Hepatic stellate cell (primary cell): Measurements from ENCODE around the gene SLFNL1.

Experiments
- DNase-seq: peaks from one replicate; pipeline ENCODE4 v3.0.0; 2011; ENCODE audit warnings: low spot score

The SLFNL1 gene

DNA sequence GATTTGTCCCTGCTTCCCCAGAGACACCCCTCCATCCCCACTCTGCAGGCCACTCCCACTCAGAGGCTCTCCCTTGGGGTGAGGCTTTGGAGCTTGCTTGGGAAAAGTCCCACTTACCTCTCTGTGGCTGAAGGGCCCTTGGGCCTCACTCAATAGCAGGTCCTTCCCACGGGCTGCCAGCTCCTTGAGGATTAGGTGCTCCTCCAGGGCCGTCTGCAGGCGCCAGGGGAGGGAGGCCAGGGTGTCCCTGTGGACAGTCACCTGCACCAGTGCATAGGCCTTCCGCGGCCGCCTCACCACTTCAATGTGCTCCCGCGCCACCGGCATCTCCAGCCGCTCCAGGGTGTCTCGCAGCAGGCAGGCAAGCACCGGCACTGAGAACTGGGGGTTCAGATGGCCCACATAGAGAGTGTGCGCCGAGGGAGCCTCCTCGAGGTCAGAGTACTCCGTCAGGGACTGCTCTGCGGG is 1.4 kb downstream of the SLFNL1 start:
- DNase-seq: no peak

DNA sequence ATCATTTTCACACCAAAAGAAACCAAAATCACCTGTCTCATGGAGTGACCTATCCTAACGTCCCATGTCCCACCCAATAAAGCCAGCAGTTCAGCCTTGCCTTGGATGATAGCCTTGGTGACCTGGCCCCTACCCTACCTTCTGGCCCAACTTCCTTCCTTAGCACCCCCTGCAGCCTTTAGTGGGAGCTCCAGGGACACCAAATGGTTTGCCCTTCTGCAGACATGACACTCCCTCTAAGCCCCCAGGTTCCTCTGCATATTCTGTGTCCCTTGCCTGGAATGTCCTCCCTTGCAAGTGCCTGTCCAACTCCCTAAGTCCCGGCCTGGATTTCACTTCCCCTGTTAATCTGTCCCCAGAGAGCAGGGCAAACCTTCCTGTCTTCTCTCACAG is 2.2 kb downstream of the SLFNL1 start:
- no peak for DNase-seq

DNA sequence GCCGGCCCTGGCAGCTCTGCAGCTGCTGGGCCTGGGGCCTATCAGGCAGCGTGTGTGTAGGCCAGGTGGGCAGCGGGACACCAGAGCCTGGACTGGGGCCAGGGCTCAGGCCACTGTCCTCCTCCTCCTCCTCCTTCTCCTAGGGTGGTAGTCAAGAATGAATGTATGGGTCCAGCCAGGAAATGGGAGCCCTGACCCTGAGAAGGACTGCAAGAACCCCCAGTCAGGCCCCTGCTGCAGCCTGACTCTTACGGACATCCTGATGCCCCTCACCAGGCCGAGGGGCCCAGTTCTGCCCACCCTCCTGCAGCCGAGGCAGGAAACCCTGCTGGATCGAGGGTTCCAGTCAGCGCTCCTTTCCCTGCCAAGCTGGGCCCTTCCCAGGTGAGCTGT is 3.5 kb downstream of the SLFNL1 start:
- DNase-seq: no peak

DNA sequence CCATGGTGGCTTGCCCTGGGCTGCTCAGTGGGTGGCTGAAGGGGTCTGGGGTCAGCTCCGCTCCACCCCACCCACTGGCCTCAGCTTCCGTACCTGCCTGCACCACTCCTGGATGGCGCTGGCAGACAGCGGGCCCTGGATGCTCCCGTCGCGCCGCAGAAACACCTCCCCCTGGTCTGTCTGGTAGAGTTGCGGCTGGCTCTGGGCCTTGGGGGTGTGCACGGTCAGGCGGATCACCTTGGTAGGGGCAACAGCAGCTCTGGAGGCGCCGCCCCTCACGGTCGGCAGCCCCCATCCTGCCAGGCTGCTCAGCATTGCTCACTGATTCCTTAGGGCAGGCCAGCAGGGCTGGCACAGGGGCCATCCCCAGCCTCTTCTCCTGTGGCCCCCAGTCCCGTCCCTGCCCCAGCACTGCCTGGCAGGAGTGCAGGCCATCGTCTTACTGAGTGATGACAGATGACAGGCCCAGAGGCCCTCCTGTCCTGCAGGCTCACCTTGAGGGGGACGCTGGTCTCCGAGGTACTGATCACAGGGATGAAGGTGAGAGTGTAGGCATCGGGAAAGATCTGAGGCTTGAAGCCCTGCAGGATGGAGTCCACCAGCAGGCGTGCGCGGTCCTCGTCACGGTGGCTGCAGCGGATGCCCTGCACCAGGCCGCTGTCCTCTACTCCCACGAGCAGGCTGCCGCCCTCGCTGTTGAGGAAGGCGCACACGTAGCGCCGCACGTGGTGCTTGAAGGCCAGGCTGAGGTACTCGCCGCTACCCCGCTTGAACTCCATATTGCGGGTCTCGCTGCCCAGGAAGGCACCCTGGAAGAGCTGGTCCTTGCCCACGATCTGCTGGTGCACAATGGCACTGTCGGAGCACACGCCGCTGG is 4.1 kb downstream of the SLFNL1 start:
- DNase-seq: no peak

DNA sequence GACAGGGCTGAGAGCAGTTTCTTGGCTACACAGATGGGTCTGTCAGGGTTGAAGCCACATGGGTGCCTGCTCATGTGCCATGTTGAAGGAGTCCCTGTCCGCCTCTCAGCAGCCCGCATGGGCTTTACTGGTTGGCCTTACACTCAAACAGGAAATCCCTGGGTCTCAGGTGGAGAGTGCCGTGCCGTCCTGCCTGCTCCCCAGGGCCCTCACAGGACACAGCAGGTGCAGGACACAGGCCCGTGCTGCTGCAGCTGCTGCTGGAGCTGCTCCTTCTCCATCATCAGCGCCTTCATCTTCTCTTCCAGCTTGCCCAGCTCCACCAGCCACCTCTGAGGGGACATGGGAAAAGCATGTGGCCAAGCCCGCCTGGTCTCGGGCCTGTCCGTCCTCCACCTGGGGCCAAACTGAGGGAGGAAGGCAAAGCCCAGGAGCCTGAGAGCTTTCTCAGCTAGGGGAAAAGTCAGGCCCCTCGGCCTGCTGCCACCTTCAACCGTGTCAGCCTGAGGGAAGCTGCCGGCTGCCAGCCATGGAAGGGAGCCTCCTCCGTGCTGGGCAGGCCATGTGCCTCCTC is 5.5 kb downstream of the SLFNL1 start:
- DNase-seq: no peak

DNA sequence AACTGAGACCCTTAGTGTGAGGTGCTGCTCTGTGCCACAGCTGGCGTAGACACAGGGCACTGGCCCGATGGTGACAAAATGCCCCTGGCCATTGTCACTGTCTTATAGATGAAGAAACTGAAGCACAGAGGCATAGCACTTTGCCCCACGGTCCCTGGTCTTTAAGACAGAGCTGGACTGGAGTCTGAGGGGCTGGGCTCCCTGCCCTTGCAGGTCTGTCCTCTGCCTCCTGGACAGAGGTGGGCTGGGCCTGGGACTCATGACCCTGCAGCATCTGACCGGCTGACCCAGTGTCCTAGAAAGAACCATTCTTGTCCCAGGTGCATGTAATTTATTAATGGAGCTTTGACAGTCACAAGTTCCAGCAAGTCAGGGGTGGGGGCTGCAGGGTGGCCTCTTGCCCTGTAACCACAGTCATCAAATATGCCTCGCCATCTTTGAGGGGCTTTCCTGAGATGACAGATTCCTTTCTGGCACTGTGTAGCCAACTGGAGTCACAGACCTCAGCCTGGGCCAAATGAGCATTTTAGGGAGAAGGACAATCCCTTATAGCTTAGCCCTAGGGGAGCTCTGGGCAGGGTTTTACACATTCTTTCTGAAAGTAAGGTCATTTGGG is 6.1 kb downstream of the SLFNL1 start:
- no peak for DNase-seq

DNA sequence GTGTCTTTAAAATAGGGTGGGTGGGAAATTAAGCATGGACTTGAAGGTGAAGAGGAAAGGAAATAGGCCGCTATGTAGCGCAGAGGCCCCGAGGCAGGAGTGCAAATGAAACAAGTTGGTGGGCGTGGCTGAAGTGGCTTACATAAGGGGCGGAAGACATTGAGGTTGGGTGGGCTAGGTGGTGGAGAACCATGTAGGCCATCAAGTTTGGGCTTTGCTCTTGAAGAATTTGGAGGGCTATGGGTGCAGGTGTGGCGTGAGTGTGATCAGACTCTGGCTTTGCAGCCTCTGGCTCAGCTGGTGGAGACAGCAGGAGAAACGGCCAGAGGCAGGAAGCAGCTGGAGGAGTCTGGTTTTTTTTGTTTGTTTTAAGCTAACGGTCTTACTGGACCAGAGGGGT is 6.7 kb downstream of the SLFNL1 start:
- DNase-seq: no peak

DNA sequence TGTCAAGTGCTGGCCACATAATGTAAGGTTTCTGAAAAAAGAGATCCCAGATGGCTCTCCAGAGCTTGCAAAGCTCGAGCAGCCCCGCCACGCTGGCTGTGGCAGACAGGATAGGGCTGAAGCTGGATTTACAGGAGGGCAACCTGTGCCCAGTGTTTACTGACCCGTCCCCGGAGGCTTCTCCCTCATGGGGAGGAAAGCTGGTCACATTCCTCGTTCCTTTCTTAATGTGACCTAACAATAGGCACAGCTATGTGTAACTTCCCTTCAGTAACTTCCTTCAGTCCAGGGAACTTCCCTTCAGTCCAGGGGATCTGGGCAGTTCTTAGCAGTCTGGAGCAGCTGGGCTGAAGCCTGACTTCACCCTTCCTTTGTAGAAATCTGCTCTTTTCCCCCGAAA is 7.7 kb downstream of the SLFNL1 start:
- DNase-seq: no peak

DNA sequence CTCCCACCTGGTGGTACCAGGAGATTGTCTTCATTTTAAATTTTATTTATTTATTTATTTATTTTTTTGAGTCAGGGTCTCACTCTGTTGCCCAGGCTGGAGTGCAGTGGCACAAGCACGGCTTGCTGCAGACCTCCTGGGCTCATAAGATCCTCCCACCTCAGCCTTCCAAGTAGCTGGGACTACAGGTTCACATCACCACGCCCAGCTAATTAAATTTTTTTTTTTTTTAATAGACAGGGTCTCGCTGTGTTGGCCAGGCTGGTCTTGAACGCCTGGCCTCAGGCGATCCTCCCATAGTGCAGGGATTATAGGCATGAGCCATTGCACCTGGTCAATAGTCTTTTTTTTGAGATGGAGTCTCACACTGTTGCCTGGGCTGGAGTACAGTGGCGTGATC is 8.5 kb downstream of the SLFNL1 start:
- no peak for DNase-seq

DNA sequence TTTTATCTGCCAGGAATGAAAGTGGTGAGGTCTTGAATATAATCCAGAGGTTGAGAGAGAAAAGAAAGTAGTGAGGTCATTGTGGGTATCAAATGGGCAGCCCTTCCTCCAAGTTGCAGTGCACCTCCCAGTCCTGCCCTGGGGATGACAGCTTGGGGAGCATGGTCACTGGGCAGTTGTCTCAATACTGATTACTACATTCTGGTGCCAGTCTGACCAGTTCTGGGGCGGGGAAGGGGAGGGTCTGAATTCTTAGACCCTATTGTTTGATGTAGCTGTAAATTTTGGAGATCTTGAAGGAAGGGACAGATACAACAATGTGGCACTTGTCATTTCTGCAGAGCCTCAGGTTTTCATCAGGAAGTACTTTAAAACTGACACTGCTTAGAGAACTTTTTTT is 11.2 kb downstream of the SLFNL1 start:
- DNase-seq: no peak

DNA sequence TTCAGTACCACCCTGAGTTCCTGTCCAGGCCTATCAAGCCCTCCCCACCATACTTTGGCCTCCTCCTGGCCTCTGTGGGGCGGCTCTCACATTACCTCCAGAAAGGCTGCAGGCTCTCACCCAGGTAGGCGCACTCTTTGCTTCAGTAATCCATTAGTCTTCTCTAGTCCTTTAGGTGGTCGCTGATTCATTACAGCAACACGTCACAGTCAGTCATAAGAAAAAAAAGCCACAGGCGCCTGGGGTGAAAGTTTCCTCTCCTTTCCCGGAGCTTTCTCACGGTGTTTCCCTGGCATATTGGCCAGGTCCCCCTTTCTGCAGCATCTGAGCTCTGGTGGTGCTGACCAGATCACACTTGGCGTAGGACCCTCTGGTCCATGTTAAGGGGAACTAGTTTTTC is 12.1 kb downstream of the SLFNL1 start:
- no peak for DNase-seq

DNA sequence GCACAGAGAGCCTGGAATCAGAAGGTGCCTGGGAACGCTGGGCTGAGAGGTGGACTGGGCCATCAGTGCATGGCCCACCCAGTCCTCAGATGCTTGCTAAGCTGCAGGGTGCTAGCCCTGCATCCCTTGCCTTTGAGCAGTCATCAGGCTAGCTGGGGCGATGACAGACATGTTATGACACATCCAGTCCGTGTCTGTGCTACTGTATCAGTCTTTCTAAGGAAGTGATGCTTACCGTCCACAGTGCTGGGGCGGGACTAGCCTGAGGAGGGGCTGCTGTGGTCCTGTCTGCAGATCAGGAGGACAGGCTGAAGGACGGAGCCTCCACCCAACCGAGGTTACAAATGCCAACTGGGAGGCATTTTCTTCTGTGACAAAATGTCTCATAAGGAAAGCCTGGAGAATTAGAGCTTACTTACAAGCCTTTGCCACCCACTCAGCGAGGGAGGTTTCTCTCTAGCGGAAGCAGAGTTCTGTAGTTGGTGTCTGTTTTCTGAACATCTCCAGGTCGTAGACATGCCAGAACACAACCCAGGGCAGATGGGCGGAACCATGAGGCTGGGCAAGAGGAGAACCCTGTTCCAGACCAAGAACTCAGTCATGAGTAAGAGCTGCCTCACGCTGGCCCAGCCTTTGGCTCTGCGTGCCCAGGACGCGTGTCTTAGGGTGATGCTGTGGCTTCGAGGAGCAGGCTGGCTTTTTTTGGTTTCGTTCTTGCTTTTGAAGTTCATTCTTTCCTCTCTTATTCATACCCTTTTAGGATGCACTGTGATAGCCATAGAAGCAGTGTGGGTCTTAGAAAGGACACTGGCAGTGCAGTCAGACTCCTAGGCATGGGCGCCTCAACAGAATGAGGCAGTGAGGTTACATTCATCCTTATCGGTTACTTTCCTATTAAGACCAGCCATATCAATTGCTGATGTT is 14.3 kb downstream of the SLFNL1 start:
- no peak for DNase-seq

DNA sequence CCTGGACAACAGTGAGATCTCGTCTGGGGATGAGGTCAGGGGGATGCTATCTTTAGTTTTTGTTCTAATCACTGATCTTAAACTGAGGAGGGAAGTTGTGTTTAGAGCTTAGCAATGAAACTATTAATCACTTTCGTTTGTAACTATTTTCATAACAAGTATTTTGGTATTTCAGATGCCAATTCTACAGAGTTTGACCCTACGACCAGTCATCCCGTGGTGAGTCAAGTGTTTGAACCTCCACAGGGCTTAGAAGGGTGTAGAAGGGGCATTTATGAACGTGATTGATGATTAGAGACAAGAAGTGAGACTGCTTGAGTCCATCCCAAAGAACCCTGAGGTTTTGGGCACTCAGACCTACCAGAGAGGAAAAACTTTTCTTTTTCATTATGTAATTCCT is 15.6 kb downstream of the SLFNL1 start:
- no peak for DNase-seq

DNA sequence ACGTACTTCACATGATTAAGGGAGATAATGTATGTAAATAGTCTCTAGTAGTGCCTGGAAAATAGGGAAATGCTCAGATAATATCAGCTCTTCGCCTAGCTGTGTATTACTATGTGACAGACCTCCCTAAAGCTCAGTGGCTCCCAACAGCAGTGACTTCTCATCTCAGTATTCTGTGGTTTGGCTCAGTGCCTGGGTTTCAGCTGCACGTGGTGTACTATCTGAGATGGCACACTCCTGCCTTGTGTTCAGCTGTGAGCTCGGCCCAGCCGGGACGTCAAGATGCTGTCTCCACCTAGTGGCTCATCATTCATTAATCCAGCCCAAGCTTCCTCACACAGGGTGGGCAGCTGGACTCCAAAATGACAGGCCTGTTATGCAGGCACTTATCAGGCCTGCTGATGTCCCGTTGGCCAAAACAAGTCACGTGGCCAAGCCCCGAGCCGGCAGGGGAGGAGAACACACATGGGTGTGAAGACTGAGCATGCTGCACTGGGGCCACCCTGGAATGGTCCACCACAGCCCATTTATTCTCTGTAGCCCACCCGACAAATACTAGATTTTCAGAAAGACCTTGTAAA is 17.8 kb downstream of the SLFNL1 start:
- peak; percentile 95 for DNase-seq

DNA sequence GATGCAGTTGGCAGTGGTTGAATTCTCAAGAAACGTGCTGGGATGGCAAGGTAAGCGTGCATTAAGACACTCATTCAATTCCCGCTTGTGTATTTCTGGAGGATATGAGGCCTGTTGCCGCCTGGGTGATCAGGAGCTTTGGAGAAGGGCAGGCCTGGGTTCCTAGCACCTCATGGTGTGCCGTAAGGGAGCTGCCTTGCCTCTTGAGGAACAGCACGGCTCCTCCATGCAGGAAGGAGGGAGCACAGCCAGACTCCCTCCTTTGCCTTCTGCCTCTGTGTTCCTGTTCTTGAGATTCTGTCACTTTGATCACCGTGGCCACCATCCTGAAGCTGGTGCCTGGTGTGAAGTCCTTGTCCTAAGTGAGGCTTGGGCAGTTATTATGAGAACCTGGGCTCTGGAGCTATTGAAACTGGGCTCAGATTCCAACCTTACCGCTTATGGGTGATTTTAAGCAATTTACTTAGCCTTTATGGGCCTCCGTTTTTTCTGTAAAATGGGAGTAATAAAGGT is 18.3 kb downstream of the SLFNL1 start:
- DNase-seq: no peak

DNA sequence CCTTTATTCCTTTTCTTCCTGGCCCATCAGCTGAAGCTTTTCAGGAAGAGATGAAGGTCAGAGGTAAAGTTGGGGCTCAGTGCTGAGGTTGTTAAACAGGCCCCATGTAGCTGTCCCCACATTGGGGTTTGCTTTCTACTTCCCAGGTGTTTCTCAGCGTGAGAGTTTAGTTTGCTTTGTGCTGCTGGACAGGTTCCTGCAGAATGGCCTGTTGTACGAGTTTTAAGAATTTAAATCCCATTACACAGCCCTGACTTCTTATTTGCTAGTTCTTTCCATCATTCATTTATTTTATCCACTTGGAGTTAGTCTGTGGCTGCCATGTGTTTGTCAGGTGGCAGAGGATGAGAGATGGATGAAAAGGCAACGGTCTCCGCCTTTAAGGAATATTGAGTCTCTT is 22.9 kb downstream of the SLFNL1 start:
- DNase-seq: no peak

DNA sequence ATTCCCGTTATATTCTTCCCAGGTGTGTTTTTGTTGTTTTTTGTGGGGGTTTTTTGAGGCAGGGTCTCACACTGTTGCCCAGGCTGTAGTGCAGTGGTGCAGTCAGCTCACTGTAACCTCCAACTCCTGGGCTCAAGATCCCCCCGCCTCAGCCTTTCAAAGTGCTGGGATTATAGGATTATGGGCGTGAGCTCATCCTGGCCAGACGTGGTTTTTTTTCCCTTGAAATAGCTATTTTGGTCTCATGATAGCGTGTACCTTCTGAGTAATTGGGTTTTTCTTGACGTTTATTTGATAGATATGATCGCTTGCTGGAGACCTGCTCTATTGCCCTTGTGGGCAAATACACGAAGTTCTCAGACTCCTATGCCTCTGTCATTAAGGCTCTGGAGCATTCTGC is 24.4 kb downstream of the SLFNL1 start:
- no peak for DNase-seq

DNA sequence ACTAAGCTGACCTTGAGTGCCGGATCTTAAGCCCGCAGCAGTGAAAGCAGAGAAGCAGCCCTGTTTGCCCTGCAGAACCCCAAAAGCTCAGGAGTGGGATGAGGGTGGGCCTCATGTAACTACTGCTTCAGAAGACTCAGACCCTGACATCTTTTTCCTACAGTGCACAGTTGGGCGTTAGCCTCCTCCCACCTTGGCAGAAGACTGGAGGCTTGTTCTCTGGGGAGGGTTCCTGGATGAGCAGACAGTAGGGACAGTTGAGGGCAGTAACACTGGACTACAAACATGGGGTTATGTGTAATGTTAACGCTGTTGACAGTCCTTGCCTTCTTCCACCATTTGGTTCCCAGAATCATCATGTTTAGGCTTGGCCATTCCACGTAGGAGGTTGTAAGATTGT is 32.5 kb downstream of the SLFNL1 start:
- no peak for DNase-seq

DNA sequence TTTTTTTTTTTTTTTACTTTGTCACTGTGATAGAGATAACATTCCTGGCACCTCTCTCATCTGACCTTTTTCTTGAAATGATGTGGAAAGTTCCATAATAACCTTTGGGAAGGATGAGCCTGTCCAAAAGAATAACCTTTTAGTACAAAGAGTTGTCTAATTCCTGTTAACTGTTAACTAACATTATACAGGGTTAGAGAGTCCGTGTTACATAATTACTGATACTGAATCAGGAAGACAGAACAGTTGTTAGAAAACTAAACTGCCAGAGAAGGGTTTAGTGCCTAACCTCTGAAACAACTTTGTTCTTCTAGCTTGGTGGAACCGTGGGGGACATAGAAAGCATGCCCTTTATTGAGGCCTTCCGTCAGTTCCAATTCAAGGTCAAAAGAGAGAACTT is 33.2 kb downstream of the SLFNL1 start:
- DNase-seq: no peak

DNA sequence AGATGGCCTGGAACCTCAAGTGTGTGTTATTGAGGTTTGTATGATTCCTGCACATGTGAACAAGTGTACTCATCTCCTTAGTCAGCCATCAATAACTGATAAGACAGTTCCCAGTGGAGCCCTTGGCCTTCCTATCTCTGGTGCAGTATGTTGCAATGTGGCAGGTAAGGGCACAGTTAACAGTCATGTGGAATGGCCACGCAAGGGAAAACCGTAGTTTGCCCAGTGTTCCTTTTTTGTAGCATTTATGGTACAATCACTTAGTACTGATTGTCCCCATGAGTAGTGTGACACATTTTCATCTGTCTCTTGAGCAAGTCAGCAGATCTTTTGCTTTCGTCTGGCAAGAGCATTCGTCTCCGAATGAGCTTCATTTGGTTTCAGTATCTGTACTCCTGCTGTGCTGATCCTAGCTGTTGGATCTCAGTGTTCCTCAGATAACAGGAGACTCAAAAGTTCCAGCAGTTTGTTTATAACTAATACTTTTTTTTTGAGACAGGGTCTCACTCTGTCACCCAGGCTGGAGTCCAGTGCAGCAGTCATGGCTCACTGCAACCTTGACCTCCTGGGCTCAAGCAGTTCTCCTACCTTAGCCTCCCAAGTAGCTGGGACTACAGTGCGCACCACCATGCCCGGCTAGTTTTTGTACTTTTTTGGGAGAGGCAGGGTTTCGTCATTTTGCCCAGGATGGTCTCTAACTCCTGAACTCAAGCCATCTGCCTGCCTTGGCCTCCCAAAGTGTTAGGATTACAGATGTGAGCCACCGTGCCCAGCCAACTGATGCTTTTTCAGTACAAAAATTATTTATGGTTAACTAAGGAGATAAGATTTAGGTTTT is 33.9 kb downstream of the SLFNL1 start:
- no peak for DNase-seq

DNA sequence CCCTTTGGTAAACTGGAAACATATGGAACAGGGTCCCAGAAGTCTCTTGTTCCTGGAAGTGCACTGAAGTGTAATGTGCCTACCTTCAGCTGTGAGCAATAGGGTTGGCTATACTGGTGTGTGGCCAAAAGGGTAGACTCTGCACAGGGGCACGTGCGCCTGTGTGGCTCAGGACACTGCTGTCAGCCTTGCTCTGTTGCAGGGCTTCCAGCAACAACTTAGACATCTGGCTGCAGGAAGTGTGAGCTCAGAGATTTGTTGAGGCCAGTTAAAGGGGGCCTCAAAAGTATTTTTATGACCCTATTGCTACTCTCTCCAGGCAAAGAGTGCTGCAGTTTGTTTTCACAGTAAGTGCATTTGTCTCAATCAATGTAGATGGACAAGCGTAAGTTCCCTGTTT is 34.6 kb downstream of the SLFNL1 start:
- DNase-seq: no peak
